Measurements from ENCODE around the gene RAI1.
A peak's percentile ranks its signal among the peaks of the same experiment; 100 is the strongest.

RAI1 gene

DNA sequence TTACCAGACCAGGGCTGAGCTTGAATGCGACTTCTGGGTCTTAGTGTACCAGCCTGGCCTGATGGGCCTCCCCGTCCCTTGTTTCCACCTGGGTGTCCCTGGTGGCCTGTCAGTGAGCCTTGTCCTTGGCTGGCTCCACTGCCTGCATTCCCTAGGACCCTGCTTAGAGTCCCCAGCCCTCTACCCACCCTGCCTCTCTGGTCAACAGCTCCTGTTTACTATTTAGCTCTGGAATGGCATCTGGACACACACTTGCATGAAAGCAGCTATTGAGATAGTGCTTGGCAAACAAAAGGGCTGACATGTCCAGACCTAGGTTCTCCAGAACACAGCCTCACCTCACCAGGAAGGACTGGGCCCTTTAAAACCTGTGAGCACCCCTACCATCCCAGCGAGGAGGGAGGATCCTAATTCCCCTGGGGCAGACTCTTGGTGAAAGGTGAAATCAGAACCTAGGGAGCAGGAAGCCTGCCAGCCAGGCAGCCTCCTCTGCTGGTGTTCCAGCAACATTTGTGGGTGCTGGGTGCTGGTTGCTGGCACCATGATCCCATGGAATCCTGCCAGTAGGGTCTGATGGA lies 38.8 kb downstream of the RAI1 start:
- no peak overlapping the region for H3K4me3 ChIP-seq (ENCODE audit: low read length)
- no peak for DNase-seq (ENCODE audit: low read depth)
- TF ChIP-seq, protein P1, sequence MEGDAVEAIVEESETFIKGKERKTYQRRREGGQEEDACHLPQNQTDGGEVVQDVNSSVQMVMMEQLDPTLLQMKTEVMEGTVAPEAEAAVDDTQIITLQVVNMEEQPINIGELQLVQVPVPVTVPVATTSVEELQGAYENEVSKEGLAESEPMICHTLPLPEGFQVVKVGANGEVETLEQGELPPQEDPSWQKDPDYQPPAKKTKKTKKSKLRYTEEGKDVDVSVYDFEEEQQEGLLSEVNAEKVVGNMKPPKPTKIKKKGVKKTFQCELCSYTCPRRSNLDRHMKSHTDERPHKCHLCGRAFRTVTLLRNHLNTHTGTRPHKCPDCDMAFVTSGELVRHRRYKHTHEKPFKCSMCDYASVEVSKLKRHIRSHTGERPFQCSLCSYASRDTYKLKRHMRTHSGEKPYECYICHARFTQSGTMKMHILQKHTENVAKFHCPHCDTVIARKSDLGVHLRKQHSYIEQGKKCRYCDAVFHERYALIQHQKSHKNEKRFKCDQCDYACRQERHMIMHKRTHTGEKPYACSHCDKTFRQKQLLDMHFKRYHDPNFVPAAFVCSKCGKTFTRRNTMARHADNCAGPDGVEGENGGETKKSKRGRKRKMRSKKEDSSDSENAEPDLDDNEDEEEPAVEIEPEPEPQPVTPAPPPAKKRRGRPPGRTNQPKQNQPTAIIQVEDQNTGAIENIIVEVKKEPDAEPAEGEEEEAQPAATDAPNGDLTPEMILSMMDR (conservative IDR thresholded peaks at IDR 0.05; ENCODE audit: low read depth, low read length) = no peak

DNA sequence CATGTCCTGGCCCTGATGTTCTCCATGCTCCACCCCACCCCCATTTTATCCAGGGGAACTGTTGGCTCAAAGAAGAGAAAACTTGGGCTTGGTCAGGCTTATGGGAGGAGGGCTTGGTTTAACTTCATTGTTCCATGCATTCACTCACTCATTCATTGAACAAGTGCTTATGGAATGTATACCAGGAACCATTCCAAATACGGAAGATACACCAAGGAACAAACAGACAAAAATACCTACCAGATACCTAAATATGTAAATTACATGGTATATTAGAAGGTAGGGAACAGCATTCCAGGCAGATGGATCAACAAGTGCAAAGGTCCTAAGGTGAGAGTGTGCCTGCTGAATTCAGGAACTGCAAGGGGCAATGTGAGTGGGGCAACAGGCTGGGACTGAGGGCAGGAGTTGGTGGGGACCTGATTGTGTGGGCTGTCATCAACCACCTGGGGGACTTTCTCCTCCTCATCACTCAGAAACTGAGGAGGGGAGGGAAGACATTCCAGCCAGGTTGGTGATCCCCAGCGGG lies 39.9 kb downstream of the RAI1 start:
- no peak overlapping the region for H3K4me3 ChIP-seq (ENCODE audit: low read length)
- no peak for DNase-seq (ENCODE audit: low read depth)
- TF ChIP-seq, protein P1 (conservative IDR thresholded peaks at IDR 0.05; ENCODE audit: low read depth, low read length) = no peak

DNA sequence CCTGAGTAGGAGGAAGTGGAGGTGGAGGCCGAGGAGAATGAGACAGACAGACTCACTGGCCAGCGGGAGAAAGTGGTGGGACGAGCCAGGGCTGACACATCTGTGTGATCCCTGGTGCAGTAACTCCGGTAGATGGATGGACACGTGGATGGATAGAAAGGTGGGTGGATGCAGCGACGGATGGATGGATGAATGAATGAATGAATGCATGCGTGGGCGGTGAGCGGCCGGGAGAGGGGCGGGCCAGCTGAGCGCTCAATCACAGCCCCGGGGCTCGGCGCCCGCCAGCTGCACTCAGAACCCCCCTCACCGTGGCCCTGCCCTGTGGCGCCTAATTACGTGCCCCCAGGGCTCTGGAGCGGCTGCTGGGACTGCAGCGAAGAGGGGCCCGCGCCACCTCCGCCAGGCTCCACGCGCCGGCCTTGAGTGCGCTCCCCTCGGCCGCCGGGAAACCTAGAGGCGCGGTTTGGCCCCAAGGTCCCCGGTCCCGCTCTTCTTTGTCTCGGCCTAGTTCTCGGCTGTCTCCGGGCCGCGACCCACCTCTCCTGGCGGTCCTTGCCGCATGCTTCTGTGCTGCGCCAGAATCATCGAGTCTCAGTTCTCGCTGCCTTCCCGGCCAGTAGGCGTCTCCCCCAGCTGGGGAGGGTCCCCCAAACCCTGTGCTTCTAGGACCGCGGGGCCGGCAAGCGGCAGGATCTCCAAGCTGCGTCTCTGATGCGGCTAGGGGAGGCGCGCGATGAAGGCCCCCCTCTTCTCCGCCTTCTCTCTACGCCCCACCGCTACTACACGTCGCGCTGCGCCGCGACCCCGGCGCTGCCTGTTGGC lies 41.0 kb downstream of the RAI1 start:
- TF ChIP-seq, protein P1 (conservative IDR thresholded peaks at IDR 0.05; ENCODE audit: low read depth, low read length) = no peak
- DNase-seq (ENCODE audit: low read depth) = no peak
- peak overlapping the region; percentile 64 for H3K4me3 ChIP-seq (ENCODE audit: low read length)

DNA sequence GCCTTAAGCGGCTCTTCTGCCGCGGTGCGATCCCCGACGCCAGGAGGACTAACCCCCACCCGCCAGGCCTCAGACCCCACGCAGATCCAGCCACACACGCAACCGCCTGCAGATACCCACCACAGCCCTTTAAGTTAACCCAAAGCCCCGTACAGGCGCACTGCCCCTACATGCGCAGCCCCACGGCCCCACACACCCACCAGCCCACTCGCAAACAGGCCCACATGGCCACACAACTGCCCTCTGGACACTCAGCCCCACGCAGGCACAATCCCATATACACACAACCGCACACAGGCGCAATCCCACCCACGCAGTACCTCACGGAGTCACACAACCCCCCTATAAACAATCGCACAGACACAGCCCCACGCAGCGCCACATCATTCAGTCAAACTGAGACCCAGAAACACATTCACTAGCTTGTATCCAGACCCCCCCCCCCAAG lies 41.7 kb downstream of the RAI1 start:
- DNase-seq (ENCODE audit: low read depth) = no peak
- peak overlapping the region; percentile 64 for H3K4me3 ChIP-seq (ENCODE audit: low read length)
- TF ChIP-seq, protein P1 (conservative IDR thresholded peaks at IDR 0.05; ENCODE audit: low read depth, low read length) = no peak

DNA sequence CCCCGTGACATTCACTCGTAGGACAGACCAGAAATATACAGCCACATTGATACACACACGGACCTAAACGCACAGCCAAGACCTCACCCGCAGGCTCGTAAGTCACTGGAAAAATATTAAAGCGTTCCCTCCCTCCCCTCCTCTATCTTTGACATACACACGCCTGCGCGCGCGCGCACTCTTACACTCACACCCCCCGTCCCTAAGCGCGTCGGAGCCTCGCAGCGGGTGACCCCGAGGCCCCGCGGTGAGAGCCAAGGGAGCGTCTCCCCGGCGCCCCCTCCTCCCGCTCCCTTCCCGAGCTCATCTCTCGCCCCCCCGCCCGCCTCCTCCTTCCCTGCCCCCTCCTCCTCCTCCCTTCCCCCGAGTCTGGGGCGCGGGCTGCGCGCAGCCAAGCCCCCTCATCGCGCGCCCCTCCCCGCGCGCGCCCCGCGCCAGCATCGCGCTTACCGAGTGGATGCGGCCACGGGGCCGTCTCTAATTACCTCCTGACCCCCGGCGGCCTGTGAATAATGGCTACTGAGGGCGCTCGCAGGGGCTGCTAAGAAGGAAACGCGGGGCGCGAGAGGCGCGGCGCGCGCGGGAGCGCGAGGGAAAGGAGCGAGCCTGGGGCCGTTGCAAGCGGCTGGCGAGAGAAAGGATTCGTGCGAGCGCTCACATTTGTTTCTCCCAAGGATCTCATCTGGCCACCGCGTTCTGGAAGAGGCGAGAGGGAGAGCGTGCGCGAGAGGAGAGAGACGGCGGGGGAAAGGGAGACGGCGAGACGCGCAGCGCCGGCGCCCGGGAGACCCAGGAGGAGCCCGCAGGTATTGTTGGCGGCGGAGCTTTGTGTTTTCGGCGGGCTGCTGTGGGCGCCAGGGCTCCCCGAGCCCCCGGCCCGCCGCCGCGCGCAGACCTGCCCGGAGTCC lies 42.4 kb downstream of the RAI1 start:
- peak overlapping the region; percentile 64 for H3K4me3 ChIP-seq (ENCODE audit: low read length)
- TF ChIP-seq, protein P1 (conservative IDR thresholded peaks at IDR 0.05; ENCODE audit: low read depth, low read length) = no peak
- no peak for DNase-seq (ENCODE audit: low read depth)

DNA sequence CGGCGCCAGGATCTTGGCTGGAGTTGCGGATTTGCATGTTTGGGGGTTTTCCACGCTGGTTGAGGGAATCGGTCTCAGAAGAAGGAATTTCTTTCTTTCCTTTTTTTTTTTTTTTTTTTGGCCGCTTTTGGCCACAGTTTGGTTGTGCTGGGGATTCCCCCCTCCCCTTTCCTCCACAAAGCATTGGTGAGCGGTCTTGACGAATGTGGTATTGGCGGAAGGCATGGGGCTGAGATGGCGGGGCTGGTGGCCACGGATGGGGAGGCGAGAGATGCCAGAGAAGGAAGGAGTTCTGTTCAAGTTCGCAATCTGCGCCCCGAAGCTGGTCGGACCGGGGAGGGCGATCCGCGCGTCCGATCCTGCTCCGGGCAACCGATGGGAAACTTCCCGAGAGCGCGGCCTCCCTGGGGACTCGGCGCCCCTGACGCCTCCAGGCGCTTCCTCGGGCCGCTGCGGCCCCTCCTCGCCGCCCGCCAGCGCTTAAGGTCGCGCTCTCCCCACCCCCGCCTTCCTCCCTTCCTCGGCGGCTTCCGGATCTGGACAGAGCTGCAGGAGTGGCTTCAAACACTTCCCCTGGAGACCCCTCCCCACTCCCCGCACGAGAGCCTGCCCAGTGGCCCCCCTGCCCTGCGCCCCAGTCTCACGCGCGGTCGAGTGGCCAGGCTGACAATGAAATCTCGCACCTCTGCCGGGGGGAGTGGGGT lies 43.2 kb downstream of the RAI1 start:
- TF ChIP-seq, protein P1 (conservative IDR thresholded peaks at IDR 0.05; ENCODE audit: low read depth, low read length) = no peak
- no peak for DNase-seq (ENCODE audit: low read depth)
- peak overlapping the region; percentile 64 for H3K4me3 ChIP-seq (ENCODE audit: low read length)
